ENCODE data around the gene RAE1.

GRCh38 chr20:57313230-57313629, 37.8 kb upstream of the RAE1 start:
- TF ChIP-seq, protein P1, sequence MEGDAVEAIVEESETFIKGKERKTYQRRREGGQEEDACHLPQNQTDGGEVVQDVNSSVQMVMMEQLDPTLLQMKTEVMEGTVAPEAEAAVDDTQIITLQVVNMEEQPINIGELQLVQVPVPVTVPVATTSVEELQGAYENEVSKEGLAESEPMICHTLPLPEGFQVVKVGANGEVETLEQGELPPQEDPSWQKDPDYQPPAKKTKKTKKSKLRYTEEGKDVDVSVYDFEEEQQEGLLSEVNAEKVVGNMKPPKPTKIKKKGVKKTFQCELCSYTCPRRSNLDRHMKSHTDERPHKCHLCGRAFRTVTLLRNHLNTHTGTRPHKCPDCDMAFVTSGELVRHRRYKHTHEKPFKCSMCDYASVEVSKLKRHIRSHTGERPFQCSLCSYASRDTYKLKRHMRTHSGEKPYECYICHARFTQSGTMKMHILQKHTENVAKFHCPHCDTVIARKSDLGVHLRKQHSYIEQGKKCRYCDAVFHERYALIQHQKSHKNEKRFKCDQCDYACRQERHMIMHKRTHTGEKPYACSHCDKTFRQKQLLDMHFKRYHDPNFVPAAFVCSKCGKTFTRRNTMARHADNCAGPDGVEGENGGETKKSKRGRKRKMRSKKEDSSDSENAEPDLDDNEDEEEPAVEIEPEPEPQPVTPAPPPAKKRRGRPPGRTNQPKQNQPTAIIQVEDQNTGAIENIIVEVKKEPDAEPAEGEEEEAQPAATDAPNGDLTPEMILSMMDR (IDR thresholded peaks at IDR 0.05): no peak
- no peak for TF ChIP-seq E2F1 (CRISPR knock-in tag; IDR thresholded peaks at IDR 0.05)
- no peak for TF ChIP-seq ZNF232 (CRISPR knock-in tag; IDR thresholded peaks at IDR 0.05)
- TF ChIP-seq CREM (CRISPR knock-in tag; IDR thresholded peaks at IDR 0.05): no peak
- no peak for TF ChIP-seq SP1 (CRISPR knock-in tag; conservative IDR thresholded peaks at IDR 0.05)
- no peak for TF ChIP-seq TEAD4 (CRISPR knock-in tag; IDR thresholded peaks at IDR 0.05)
- no peak for TF ChIP-seq KAT7 (CRISPR knock-in tag; IDR thresholded peaks at IDR 0.05; ENCODE audit: borderline replicate concordance)

Data from WTC11 (cell line).